ENCODE measurements around the gene LSMEM2. TPM values are rescaled to one million over a fixed set of nuclear protein-coding genes. Genes with fewer than 3 reads are reported as not detected.

Gene LSMEM2
- total and polyA plus RNA-seq, 2 experiments from 2014 or later: 0.59 to 0.86 TPM

DNA sequence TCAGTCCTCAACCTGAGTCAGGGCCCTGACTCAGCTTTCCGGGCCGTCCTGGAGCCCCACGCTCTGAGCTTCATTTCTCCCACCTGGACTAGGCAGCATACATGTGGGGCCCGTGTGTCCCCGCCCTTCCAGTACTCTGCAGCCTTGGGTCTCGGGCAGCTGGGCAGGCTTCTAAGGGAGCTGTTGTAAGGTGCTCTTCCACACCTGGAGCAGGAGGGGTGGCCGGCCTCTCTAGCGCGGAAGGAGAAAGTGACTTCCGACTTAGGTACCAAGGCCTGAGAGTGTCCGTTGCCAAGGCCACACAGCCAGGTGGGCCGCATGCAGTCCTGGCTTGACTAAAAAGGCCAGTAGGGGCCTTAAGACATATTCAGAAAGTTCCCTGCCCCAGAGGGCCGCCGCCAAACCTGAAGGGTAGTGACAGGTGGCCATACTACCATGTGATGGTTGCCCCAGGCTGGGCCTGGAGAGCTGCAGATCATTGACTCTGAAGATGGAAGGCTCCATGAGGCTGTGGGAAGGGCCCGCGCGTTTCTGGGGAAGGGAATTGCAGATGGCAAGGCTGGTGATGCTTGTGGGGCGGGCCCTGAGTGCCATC is 19.4 kb upstream of the LSMEM2 start (continued):
- no peak for TF ChIP-seq STAT1 (IDR thresholded peaks at IDR 0.05; ENCODE audit: unreplicated experiment)
- TF ChIP-seq, protein P1, sequence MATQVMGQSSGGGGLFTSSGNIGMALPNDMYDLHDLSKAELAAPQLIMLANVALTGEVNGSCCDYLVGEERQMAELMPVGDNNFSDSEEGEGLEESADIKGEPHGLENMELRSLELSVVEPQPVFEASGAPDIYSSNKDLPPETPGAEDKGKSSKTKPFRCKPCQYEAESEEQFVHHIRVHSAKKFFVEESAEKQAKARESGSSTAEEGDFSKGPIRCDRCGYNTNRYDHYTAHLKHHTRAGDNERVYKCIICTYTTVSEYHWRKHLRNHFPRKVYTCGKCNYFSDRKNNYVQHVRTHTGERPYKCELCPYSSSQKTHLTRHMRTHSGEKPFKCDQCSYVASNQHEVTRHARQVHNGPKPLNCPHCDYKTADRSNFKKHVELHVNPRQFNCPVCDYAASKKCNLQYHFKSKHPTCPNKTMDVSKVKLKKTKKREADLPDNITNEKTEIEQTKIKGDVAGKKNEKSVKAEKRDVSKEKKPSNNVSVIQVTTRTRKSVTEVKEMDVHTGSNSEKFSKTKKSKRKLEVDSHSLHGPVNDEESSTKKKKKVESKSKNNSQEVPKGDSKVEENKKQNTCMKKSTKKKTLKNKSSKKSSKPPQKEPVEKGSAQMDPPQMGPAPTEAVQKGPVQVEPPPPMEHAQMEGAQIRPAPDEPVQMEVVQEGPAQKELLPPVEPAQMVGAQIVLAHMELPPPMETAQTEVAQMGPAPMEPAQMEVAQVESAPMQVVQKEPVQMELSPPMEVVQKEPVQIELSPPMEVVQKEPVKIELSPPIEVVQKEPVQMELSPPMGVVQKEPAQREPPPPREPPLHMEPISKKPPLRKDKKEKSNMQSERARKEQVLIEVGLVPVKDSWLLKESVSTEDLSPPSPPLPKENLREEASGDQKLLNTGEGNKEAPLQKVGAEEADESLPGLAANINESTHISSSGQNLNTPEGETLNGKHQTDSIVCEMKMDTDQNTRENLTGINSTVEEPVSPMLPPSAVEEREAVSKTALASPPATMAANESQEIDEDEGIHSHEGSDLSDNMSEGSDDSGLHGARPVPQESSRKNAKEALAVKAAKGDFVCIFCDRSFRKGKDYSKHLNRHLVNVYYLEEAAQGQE (IDR thresholded peaks at IDR 0.05; ENCODE audit: unreplicated experiment): no peak

DNA sequence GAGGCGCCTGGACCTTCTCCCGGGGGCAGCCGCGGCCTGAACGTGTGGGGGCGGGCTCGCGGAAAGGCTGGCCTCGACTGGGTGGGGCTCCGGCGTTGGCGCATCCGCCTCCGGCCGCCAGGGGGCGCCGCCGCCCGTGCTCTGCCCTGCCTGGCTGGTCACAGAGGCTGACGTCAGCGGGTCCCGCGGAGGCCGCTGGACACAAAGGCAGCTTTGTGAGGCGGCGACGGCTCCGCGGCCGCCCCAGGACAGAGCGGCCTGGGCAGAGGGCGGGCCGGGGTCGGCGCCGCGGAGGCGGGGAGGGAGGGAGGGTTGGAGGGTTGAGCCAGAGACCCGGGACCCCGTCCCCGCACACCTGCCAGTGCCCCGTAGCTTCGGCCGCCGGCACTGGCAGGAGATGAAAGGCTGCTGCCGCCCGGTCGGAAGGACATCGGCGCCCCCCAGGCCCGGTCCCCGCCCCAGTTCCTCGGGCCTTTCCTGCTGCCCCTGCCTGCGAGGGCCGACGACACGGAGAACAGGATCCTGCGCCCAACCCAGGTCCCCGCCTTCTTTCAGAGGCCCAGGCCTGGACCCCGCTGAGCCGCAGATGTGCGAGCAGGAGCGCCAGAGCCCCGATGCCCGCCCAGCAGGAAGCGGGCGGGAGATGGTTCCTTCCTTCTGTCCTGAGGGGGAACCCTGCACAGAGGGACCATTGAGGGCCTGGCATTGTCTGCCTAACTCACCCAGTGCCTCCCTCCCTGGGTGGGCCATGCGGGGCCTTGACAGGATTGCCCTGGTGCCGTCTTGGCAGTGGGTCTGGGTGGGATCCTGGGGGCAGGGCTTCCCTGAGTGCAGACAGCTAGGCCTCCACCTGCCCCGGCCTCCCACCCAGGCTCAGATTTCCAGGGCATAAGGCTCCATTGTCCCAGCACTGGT is 18.6 kb upstream of the LSMEM2 start:
- H3K27me3 ChIP-seq (ENCODE audit: insufficient read depth): no peaks in the 10 kb centered on the region
- H3K9me3 Mint-ChIP-seq: no peaks in the 10 kb centered on the region
- no peaks in the 10 kb centered on the region; the same call in 1 of the 2 replicates for H4K20me1 ChIP-seq (replicated peaks; ENCODE audit: insufficient read depth)
- ATAC-seq (peak; percentile 57), DNase-seq (ENCODE audit: low spot score) (peak; percentile 93)
- peak overlapping the region; percentile 77 for H3K4me3 ChIP-seq
- peaks cover 14% of the 10 kb centered on the region for H3K36me3 ChIP-seq (ENCODE audit: insufficient read depth)
- peaks cover 30% of the 10 kb centered on the region for H3F3A ChIP-seq (replicated peaks; ENCODE audit: low read depth)
- H3K4me1 ChIP-seq (ENCODE audit: insufficient read depth): peaks cover 26% of the 10 kb centered on the region
- peaks cover 37% of the 10 kb centered on the region for H3K36me3 Mint-ChIP-seq (ENCODE audit: low read depth)
- H3K27ac ChIP-seq (ENCODE audit: low read depth): peak overlapping the region; percentile 94
- H3K4me3 Mint-ChIP-seq: peak overlapping the region; percentile 70
- no peaks in the 10 kb centered on the region for H3K79me2 ChIP-seq (replicated peaks; ENCODE audit: insufficient read depth)
- H3K27ac Mint-ChIP-seq: no peak overlapping the region
- no peak overlapping the region for H2AFZ ChIP-seq
- H3K4me1 Mint-ChIP-seq: peaks cover 39% of the 10 kb centered on the region
- H3K9me2 ChIP-seq (ENCODE audit: insufficient read depth): no peaks in the 10 kb centered on the region
- peaks cover 26% of the 10 kb centered on the region for H3K27me3 Mint-ChIP-seq (ENCODE audit: insufficient read depth, low read depth, poor library complexity)
- peak overlapping the region; percentile 83 for H3K4me2 ChIP-seq
- TF ChIP-seq POLR2AphosphoS5 (IDR thresholded peaks at IDR 0.05; ENCODE audit: low read depth): peak; percentile 61; the same call in 1 of the 2 replicates
- TF ChIP-seq CREB1 (CRISPR knock-in tag; IDR thresholded peaks at IDR 0.05; ENCODE audit: low read depth): peak; percentile 91
- TF ChIP-seq JUNB (IDR thresholded peaks at IDR 0.05; ENCODE audit: unreplicated experiment): no peak
- TF ChIP-seq, protein P2, sequence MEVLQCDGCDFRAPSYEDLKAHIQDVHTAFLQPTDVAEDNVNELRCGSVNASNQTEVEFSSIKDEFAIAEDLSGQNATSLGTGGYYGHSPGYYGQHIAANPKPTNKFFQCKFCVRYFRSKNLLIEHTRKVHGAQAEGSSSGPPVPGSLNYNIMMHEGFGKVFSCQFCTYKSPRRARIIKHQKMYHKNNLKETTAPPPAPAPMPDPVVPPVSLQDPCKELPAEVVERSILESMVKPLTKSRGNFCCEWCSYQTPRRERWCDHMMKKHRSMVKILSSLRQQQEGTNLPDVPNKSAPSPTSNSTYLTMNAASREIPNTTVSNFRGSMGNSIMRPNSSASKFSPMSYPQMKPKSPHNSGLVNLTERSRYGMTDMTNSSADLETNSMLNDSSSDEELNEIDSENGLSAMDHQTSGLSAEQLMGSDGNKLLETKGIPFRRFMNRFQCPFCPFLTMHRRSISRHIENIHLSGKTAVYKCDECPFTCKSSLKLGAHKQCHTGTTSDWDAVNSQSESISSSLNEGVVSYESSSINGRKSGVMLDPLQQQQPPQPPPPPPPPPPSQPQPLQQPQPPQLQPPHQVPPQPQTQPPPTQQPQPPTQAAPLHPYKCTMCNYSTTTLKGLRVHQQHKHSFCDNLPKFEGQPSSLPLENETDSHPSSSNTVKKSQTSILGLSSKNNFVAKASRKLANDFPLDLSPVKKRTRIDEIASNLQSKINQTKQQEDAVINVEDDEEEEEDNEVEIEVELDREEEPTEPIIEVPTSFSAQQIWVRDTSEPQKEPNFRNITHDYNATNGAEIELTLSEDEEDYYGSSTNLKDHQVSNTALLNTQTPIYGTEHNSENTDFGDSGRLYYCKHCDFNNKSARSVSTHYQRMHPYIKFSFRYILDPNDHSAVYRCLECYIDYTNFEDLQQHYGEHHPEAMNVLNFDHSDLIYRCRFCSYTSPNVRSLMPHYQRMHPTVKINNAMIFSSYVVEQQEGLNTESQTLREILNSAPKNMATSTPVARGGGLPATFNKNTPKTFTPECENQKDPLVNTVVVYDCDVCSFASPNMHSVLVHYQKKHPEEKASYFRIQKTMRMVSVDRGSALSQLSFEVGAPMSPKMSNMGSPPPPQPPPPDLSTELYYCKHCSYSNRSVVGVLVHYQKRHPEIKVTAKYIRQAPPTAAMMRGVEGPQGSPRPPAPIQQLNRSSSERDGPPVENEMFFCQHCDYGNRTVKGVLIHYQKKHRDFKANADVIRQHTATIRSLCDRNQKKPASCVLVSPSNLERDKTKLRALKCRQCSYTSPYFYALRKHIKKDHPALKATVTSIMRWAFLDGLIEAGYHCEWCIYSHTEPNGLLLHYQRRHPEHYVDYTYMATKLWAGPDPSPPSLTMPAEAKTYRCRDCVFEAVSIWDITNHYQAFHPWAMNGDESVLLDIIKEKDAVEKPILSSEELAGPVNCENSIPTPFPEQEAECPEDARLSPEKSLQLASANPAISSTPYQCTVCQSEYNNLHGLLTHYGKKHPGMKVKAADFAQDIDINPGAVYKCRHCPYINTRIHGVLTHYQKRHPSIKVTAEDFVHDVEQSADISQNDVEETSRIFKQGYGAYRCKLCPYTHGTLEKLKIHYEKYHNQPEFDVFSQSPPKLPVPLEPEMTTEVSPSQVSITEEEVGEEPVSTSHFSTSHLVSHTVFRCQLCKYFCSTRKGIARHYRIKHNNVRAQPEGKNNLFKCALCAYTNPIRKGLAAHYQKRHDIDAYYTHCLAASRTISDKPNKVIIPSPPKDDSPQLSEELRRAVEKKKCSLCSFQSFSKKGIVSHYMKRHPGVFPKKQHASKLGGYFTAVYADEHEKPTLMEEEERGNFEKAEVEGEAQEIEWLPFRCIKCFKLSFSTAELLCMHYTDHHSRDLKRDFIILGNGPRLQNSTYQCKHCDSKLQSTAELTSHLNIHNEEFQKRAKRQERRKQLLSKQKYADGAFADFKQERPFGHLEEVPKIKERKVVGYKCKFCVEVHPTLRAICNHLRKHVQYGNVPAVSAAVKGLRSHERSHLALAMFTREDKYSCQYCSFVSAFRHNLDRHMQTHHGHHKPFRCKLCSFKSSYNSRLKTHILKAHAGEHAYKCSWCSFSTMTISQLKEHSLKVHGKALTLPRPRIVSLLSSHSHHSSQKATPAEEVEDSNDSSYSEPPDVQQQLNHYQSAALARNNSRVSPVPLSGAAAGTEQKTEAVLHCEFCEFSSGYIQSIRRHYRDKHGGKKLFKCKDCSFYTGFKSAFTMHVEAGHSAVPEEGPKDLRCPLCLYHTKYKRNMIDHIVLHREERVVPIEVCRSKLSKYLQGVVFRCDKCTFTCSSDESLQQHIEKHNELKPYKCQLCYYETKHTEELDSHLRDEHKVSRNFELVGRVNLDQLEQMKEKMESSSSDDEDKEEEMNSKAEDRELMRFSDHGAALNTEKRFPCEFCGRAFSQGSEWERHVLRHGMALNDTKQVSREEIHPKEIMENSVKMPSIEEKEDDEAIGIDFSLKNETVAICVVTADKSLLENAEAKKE (CRISPR knock-in tag; IDR thresholded peaks at IDR 0.05): no peak
- TF ChIP-seq, protein P1 (IDR thresholded peaks at IDR 0.05; ENCODE audit: unreplicated experiment): peak; percentile 10
- no peak for TF ChIP-seq STAT1 (IDR thresholded peaks at IDR 0.05; ENCODE audit: unreplicated experiment)
- TF ChIP-seq, protein P3, sequence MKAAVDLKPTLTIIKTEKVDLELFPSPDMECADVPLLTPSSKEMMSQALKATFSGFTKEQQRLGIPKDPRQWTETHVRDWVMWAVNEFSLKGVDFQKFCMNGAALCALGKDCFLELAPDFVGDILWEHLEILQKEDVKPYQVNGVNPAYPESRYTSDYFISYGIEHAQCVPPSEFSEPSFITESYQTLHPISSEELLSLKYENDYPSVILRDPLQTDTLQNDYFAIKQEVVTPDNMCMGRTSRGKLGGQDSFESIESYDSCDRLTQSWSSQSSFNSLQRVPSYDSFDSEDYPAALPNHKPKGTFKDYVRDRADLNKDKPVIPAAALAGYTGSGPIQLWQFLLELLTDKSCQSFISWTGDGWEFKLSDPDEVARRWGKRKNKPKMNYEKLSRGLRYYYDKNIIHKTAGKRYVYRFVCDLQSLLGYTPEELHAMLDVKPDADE (IDR thresholded peaks at IDR 0.05): no peak

Data from GM23338 (cell line).